ENCODE results near the gene WNK4. TPM values are rescaled to one million over a fixed set of nuclear protein-coding genes. Genes with fewer than 3 reads are reported as not detected.

WNK4 gene
- total and polyA plus RNA-seq, 10 of the 15 experiments (the other 5 are each of a cell fraction or from before 2014, with no cell fraction given): 0.06 to 0.29 (median 0.13) TPM; not detected in 5

GRCh38 chr17:42775534-42776098 is 4.8 kb upstream of the WNK4 start (continued):
- no peak for TF ChIP-seq REST (IDR thresholded peaks at IDR 0.05; ENCODE audit: low read depth, low read length)
- no peak for TF ChIP-seq SMC3 (IDR thresholded peaks at IDR 0.05; ENCODE audit: borderline replicate concordance, low read length)
- peak; percentile 76 to 83 for TF ChIP-seq IKZF2 (IDR thresholded peaks at IDR 0.05)
- 0 out of 2 replicates have a peak, but pooled peaks have one; percentile 31 for TF ChIP-seq YY1 (IDR thresholded peaks at IDR 0.05; ENCODE audit: low read depth, low read length)
- no peak for TF ChIP-seq ZSCAN29 (IDR thresholded peaks at IDR 0.05)
- no peak for TF ChIP-seq KLF5 (IDR thresholded peaks at IDR 0.05; ENCODE audit: partially characterized antibody)
- TF ChIP-seq BRCA1 (IDR thresholded peaks at IDR 0.05; ENCODE audit: low read depth, low read length): no peak
- TF ChIP-seq MAX (IDR thresholded peaks at IDR 0.05; ENCODE audit: low read depth, low read length): no peak
- TF ChIP-seq MYB (IDR thresholded peaks at IDR 0.05; ENCODE audit: borderline replicate concordance, low read depth, low read length): no peak
- TF ChIP-seq WRNIP1 (IDR thresholded peaks at IDR 0.05; ENCODE audit: borderline replicate concordance, low read depth, low read length): no peak
- TF ChIP-seq NR2F1 (conservative IDR thresholded peaks at IDR 0.05): peak; percentile 98
- TF ChIP-seq BCL11A (IDR thresholded peaks at IDR 0.05; ENCODE audit: low read depth, low read length): peak; percentile 60
- TF ChIP-seq, protein P1, sequence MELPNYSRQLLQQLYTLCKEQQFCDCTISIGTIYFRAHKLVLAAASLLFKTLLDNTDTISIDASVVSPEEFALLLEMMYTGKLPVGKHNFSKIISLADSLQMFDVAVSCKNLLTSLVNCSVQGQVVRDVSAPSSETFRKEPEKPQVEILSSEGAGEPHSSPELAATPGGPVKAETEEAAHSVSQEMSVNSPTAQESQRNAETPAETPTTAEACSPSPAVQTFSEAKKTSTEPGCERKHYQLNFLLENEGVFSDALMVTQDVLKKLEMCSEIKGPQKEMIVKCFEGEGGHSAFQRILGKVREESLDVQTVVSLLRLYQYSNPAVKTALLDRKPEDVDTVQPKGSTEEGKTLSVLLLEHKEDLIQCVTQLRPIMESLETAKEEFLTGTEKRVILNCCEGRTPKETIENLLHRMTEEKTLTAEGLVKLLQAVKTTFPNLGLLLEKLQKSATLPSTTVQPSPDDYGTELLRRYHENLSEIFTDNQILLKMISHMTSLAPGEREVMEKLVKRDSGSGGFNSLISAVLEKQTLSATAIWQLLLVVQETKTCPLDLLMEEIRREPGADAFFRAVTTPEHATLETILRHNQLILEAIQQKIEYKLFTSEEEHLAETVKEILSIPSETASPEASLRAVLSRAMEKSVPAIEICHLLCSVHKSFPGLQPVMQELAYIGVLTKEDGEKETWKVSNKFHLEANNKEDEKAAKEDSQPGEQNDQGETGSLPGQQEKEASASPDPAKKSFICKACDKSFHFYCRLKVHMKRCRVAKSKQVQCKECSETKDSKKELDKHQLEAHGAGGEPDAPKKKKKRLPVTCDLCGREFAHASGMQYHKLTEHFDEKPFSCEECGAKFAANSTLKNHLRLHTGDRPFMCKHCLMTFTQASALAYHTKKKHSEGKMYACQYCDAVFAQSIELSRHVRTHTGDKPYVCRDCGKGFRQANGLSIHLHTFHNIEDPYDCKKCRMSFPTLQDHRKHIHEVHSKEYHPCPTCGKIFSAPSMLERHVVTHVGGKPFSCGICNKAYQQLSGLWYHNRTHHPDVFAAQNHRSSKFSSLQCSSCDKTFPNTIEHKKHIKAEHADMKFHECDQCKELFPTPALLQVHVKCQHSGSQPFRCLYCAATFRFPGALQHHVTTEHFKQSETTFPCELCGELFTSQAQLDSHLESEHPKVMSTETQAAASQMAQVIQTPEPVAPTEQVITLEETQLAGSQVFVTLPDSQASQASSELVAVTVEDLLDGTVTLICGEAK (IDR thresholded peaks at IDR 0.05; ENCODE audit: borderline replicate concordance): no peak
- TF ChIP-seq MLLT1 (IDR thresholded peaks at IDR 0.05): 0 out of 2 replicates have a peak, but pooled peaks have one; percentile 41
- no peak for TF ChIP-seq PAX8 (IDR thresholded peaks at IDR 0.05)
- TF ChIP-seq, protein P2, sequence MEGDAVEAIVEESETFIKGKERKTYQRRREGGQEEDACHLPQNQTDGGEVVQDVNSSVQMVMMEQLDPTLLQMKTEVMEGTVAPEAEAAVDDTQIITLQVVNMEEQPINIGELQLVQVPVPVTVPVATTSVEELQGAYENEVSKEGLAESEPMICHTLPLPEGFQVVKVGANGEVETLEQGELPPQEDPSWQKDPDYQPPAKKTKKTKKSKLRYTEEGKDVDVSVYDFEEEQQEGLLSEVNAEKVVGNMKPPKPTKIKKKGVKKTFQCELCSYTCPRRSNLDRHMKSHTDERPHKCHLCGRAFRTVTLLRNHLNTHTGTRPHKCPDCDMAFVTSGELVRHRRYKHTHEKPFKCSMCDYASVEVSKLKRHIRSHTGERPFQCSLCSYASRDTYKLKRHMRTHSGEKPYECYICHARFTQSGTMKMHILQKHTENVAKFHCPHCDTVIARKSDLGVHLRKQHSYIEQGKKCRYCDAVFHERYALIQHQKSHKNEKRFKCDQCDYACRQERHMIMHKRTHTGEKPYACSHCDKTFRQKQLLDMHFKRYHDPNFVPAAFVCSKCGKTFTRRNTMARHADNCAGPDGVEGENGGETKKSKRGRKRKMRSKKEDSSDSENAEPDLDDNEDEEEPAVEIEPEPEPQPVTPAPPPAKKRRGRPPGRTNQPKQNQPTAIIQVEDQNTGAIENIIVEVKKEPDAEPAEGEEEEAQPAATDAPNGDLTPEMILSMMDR (IDR thresholded peaks at IDR 0.05 in 2 of 3, conservative IDR thresholded peaks at IDR 0.05 in 1 of 3; ENCODE audit: control insufficient read depth in 2 of 3, extremely low read depth in 1 of 3, insufficient read depth in 1 of 3, low read depth in 3 of 3, low read length in 3 of 3): peak in 2 of 3 experiments; percentile 5 to 19; a peak in 2 of 6 replicates
- TF ChIP-seq RCOR1 (conservative IDR thresholded peaks at IDR 0.05; ENCODE audit: low read depth, low read length): no peak
- TF ChIP-seq GATAD2B (conservative IDR thresholded peaks at IDR 0.05; ENCODE audit: low read depth): no peak
- TF ChIP-seq ZNF384 (IDR thresholded peaks at IDR 0.05; ENCODE audit: borderline replicate concordance, low read depth, low read length): no peak
- peak; percentile 22; the same call in 1 of the 2 replicates for TF ChIP-seq BACH1 (IDR thresholded peaks at IDR 0.05; ENCODE audit: borderline replicate concordance)

Data from GM12878 (cell line).